Stimulated activated CD8-positive, alpha-beta memory T cell treated with anti-CD3 and anti-CD28 coated beads, Interleukin-2, amount 100 ng/mL, for 48 hours (primary cell): ENCODE data around the gene TANC1.

Source experiments
- DNase-seq, 2 donors: peaks; one replicate each; pipeline ENCODE4 v3.0.0-alpha.2; 2020; ENCODE audit warnings: low read depth in 2 of 2

The TANC1 gene

DNA sequence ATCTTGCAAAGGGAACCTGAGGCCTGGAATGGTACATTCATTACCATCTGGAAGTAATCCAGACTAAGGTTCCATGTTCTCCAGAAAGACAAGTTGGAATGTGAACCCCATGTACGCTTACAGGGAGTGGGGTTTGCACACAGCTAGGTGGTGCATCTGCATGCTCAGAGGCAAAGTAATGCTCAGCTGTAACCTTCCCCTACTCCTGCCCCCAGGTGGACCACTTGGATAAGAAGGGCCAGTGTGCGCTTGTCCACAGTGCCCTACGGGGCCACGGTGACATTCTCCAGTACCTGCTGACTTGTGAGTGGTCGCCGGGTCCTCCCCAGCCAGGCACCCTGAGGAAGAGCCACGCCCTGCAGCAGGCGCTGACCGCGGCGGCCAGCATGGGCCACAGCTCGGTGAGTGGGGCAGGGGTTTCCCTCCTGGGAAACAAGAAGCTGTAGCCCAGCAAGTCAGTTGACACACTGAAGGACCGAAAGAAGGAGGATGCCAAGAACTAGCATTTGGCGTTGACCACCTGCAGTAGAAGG, 228.0 kb downstream of the TANC1 start:
- DNase-seq = no peak

DNA sequence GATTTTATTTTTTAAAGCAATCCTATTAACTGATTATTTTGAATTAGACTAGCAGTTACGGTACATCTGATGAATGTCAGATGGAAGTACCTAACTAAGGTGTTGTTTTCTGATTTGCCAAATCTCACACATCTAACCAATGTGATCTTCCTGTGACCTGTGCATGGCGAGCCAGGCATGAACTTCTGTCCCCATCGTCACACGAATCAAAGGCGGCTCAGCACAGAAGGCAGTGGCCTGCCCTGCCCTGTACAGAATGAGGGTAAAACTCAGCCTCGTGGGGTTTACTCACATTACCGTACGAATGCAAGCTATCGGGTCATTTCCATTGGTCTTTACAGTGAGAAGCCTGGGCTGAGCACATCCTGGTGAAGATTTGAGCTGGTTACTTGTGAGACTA, 230.8 kb downstream of the TANC1 start:
- DNase-seq = no peak

DNA sequence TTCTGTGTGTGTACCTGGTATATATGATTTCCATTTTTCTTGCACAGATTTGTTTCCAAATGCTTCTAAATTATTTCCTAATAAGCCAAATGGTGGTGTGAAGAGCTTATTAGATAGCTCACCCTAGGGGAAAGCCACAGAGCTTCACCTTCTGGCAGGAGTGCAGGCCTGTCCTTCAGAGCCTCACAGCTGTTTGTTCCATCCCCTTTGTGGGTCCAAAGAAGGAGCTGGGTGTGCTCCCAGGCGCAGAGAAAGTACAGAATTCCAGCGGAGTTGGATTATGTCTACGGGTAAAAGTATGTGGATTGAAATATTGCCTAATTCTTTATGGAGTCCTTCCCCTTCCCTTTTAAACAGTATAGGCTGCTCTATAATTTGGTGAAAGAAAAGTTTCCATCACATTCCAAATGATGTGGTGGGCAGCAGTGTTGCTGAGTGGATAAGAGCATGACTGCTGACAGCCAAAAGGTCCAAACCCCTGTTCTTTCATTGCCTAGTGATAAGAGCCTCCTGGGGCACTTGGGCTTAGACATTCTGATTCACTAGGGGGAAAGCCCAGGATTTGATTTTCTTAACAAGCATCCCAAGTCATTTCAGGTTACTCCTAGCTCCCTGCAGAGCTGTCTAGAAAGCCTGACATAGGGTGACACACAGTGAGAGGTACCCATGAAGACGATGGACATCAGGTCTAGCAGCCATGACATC, 231.5 kb downstream of the TANC1 start:
- DNase-seq = no peak

DNA sequence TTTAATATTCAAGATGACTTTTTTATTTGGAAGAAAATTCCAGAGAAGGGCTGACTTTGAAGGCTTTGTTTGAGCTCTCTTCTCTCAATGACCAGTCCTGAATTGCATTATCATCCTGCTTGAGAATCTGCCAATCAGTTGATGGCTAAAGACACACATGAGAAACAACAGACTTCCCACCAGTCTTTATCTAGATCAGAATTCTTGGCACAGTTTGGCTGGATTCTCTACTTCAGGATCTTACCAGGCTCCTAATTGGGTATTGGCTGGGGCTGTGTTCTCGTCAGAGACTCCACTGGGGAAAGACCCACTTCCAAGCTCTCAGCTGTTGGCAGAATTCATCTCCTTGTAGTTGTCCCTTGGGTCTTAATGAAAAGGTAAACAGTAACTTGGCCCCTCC, 232.1 kb downstream of the TANC1 start:
- DNase-seq = no peak

DNA sequence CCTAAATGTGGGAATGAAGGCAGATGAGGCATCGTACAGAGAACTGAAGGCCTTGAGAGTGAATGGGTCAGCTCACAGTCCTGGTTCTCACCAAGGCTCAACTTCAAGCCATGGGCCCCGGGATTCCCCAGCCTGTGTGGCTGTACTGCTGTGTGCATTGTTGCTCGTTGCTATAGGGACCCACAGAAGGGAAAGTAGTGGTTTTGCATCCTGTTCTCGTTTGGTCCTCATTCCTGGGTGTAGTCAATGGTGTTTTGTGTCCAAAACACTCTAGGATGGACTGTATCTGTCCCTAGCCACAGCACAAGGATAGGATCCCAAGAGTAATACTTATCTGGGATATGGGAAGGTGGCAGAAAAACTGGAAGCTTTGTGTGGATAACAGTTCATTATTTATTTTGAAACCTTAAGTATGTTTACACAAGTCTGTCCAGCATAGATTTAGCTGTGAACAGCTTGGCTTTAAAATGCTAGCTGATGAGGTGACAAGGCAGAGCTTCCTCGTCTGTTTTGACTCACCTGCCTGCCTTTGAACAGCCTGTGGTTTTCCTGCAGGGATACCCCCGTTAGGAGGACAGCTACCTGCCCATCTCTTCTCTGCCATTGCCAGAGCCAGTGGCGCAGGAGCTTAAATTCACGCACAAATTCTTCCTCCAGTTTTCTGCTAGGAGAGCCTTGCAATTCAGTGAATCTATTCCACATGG, 233.1 kb downstream of the TANC1 start:
- DNase-seq = no peak

DNA sequence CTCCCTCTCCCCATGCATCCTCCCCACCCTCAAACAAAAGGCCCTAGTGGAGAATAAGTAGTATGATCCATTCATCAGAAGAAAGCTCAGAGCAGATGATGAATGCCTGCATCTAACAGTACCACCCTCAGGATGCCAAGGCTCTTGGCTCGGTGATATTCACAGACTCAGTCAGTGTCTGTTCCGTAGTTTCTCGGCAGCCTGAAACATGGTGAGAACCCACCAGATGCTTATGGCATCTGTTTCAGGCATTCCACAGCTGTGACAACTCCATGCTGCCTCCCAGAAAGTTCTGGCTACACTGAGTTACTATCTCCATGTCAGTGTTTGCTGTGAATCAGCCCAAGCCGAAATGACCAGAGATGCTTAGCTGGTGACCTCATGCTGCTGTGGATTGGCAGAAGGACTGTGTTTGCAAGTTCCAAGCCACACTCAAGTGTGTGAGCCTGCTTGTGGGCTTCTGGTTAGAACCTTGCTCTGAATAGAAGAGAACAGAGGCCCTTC, 234.2 kb downstream of the TANC1 start:
- DNase-seq = no peak

DNA sequence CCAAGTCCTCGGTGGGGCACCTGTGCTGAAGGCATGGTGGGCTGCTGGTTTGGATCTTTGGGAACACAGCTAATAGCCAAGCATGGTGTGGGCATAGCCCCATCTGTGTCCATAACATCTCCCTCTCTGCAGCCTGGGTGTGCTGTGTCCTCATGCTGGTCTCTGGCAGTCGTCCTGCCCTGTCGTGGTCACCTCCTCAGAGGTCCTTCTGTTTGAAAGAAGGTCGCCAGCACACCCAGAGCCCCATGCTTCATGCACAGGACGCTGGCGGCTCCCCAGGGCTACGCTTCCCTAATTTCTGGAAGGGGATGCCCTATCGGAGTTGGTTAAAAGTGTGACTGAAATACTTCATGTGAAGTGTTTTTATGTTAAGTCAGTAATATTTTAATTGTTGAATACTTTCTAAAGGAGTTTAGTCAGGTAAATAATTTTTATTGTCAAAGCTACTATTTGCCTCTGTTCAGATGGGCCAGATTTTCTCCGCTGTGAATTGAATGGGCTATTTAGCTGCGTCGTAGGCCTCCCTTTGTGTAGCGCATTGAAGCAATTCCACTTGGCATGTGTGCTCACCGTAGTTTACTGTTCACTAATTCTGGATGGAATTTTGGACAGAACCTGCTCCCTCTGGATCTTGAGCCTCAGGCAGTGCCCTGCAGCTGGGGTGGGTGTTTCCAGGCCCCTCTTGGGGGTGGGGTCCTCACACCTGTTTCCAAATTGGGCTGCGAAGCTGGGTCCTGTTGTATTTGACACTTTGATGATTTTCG, 236.1 kb downstream of the TANC1 start:
- DNase-seq = no peak

DNA sequence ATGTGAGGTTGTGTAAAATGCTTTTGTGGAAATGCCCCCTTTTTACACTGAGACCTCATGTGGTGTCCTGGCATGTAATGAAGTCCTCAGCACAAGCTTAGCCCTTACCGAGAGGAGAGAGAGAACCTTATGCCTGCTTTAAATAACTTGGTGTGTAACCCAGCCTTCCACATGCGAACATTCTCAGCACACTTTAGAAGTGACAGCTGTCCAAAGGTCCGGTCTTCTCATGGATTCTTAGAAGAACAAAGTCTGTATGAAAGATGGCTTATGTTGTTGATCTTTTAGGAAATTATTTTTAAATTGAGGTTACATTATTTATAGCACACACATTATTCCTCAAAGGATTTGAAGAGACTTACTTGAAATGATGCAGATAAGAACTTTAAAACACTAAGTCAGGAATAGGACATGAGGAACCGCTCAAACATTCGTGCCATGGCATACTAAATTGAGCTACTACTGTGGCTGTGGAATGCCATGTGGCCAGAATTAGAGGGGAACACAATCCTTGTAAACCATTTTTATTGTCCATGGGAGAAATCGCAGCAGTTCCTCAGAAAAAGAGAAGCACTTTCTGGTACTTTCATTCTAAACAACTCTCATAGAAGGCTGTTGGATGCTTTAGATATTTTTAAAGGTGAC, 238.4 kb downstream of the TANC1 start:
- no peak for DNase-seq

DNA sequence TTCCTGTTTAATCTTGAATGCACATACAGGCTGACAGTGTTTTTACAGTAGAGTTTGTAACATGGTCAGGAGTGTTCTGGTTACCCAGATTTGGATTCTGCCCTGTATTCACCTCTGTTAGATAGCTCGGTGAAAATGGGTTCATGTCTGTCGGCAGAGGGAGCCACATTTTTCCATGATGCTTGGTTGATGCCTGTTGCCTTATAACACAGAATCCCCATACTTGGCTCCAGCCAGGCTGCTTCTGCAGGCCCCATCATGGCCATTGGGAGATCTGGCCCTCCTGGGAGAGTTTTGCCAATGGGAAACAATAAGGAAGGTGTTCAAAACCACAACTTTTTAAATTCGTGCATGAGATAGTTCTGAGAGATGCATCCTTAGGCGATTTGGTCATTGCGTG, 240.0 kb downstream of the TANC1 start:
- DNase-seq = no peak

DNA sequence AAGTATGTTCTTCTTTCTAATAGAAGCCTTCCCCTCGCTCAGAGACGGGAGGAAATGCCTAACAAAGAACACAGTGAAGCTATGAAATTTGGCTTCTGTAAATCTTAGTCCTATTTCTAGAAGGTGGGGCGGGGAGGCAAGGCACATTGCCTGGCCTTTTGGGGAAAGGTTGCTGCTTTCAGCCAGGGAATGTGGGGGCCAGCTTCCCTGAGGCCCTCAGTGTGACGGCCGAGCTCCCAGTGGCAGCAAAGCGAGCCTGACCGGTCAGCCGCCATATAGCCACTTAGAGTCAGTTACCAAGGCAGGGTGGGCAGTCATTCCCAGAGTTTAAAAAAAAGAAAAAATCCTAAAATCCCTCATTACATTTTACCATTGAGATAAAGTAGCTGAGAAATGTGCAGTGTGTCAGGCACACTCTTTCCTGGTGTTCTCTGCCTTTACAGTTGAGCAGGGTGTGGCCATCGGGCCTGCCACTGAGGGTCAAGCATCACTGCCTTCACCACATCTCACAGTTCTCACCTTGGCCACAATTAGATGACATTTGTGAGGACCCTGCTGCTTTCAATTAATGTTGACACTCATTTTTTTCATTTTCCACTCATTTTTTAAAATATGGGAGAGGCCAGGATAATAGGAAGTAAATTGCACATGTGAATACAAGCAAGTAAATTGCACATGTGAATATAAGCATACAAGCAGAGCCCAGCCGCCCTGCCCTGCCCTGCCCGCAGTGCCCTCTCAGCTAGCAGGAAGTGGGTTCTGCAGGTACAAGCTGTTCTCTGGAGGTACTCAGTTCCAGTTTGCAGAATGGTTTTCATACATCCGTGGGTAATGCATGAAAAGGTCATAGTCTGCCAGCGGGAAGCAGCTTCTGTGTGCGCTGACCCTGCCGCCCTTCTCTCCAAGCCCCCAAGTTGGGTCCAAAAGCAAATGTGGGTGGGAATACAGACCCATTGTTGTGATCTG, 241.2 kb downstream of the TANC1 start:
- DNase-seq = no peak

DNA sequence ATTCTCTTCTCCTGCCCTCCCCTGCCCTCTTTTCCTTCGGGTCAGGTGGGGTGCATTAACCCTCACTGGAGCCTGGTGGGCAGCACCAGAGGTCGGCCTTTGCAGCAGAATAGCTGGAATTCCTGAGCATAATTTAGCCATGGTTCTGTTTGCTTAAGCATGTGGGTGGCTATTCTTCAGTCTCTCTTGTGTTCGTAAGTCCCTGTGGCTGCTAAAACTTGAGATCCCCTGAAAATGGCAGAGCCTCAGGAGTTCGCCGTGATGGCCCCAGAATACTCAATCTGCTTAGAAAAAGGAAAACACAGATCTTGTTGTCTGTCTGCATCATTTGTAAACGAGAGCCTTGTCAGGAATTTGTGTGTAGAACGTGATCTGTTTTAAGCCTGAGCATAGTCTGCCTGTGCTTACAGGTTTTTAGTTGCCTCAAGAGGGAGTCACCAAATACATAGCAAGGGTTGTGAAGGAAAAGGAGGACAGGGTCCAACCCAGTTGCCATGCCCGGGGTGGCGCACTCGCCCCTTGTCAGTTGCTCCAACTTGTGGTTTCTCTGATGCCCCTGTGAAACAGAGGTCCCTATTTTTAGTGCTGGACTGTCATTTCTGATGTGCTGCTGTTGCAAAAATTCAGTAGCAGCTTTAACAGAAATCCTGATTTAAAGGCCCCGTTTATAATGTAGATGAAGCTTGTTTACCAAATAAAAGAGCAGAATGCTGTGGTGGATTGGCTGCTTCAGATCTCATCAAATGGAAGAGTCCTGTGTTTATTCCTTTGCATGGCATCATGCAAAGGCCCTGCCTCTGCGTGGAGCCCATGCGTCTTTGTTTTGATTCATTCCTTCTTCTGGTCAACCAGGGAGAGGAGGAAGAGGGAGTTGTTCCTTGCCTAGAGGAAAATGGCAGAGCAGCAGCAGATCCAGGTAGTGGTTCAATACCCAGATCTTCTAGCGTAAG, 243.3 kb downstream of the TANC1 start:
- DNase-seq = no peak

DNA sequence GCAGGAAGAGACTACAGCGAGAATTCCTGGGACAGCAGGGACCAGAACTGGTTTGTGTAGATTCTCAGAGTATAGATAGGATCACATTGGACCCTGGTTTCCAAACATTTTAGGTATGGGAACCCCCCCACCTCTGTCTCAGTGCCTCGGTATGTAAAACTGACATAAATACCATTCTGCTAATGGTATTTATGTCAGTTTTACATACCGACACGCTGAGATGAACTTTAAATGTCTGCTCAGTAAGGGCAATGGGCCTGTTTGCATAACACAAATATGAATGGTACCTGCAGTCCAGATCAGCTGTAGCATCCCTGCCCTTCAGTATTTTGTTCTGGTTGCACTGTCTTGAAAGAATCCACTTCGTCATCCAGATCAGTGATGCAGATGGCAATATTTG, 244.9 kb downstream of the TANC1 start:
- no peak for DNase-seq

DNA sequence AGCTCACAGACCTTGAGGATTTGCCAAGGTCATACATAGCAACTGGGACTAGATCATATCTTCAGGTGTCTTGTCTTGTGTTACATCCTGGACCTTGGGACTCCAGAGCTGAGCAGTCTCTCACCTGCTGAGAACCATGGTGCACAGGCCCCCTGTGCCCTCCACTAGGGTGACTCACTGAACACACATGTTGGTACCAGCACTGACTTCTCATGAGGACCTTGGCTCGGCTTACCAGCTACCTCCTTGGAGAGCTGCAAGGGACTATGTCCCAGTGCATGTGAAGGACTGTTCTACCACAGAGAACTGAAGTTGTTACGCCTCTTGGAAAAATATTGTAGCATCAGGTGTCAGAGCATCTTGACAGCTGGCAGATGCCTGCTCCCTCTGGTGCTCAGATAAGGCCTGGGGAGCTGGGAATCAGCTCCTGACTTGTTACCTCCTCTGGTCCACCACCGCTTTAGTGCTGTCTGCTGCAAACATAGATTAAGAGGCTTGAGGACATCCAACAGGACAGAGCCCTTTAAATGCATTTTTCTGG, 246.0 kb downstream of the TANC1 start:
- no peak for DNase-seq

DNA sequence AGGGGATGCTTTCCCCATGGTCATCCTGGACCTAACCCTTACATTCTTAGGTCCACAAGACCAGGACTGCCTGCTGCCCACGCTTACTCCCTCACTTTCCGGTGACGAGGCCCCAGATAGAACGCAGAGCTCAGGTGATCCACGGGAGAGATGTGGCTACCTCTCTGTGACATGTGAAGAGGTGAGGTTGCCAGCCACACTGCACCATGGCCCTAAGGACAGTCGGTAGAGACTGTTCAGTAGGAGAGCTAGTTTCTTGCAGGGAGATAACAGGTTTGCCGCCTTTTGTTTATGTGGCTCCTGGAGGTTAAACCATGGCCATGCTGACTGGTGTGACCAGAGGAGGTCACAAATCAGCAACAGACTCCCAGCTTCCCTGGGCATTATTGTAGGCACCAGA, 246.7 kb downstream of the TANC1 start:
- no peak for DNase-seq

DNA sequence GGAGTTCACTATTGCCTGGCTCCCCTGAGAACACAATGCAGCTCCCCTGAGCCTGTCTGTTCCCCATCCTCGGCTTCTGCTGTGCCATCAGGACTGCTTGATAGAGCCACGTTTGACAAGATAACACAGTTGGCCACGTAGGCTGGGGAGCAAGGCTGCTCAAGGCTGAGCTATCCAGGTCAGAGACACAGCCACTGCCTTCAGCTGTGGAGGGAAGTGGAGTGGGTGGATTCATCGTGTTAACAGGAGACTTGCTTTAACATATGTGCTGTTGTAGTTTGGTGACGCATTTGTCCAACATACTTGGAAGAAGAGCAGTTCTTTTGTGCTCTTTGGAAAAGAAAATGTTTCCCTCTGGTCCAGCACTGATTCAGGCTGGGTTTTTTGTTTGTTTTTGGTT, 249.2 kb downstream of the TANC1 start:
- no peak for DNase-seq

DNA sequence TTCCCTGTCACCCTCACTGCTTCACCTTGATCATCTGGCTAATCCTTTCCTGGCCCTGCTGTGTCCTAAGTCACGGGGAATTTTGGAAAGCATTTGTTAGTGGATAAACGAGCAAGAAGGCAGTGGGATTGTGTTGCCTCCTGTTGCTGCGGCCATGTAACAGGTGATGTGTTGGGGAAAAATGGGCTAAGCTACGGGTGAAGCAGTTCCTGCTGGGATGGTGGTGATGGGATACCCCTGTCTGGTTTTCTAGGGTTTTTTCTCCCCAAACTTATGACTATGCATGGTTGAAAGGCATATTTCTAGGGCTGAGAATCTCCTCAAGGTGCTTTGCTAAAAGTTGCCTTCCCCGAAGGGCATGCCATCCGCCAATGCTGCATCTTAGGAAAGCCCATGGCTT, 249.9 kb downstream of the TANC1 start:
- DNase-seq = no peak

DNA sequence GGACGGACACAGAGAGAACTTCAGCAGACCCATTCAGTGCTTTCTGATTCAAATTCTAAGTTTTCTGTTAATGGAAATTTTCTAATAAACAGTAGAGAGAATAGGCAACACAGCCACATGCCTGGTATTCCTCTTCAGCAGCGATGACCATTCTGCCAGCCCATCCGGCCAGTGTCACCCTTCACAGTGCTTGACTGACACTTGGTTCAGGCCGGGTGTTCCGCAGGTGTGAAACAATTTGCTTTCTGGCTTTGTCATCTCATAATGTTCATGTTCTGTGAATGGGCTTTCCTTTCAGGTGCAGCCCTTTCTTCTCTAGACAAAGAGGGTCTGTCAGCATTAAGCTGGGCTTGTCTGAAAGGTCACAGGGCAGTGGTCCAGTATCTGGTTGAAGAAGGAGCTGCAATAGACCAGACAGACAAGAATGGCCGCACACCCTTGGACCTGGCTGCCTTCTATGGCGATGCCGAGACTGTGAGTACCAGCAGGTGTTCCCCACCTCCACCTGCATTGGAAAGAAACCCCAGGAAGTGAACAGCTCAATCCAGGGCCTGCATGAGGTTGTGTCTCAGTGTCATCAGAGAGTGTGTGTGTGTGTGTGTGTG, 251.1 kb downstream of the TANC1 start:
- no peak for DNase-seq

DNA sequence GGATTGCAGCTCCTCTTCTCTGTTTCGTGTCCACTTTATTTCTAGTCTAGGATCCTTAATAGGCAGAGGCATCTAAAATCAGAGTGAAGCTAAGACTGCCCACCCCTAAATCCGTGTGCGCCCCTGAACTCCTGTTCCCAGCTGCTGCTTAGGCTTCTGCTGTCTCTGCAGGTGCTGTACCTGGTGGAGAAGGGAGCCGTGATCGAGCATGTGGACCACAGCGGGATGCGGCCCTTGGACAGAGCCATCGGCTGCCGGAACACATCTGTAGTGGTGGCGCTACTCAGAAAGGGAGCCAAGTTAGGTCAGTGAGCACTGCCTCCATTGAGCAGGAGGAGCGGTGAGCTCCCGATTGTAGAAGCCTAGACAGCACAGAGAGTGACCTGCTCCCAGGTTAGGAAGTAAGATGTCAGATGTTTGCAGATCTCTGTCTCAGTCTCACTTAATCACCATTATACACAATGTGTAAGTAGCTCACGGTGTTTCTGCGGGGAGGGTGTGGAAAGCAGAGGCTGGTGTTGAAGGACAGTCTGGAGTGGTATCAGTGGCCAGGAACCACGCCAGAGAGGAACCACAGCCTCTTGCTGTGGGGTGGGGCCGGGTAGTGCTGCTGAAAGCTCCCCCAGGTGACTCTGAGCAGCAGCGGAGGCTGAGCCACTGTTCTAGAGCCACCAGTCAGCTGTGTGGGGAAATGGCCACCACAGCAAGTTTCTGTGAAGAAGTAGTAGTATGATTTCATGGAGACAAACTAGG, 255.8 kb downstream of the TANC1 start:
- no peak for DNase-seq
